SK-N-SH (cell line): ENCODE data around the gene AP2A2. TPM values are rescaled to one million over a fixed set of nuclear protein-coding genes. Genes with fewer than 3 reads are reported as not detected.
A peak's percentile ranks its signal among the peaks of the same experiment; 100 is the strongest.

ENCODE experiments used
- CTCF ChIA-PET: fragments of 300-600, 350-600 bp; formaldehyde crosslinking; extraction: SDS; loops from one replicate; lab custom pipeline; 2021; lab: Yijun Ruan, JAX
- POLR2A ChIA-PET: fragments of 350-600 bp; sonication (Branson Sonifier 250); formaldehyde crosslinking; extraction: SDS; loops from one replicate; lab custom pipeline; 2020; ENCODE audit warnings: antibody characterized with exemption, inconsistent platforms; lab: Yijun Ruan, JAX
- DNase-seq: peaks from one replicate; pipeline ENCODE4 v3.0.0; 2012
- H2AFZ ChIP-seq: fragments of 200-600 bp; sonication (generic); 2 replicates; pipeline ENCODE4 v1.8.1; 2016; ENCODE audit warnings: antibody characterized with exemption, mild to moderate bottlenecking, low read depth
- H3F3A ChIP-seq: fragments of 200-600 bp; sonication (generic); replicated peaks from 2 replicates; pipeline ENCODE3; 2016; ENCODE audit warnings: antibody characterized with exemption, mild to moderate bottlenecking; ENCODE audit not compliant: insufficient read depth
- H3K27ac ChIP-seq, 2 experiments: fragments of 200-500 bp in 1 of 2; fragments of 200-600 bp in 1 of 2; sonication (Bioruptor generic) in 1 of 2; sonication (generic), shearing (Covaris generic) in 1 of 2; 2 replicates each; pipeline versions ENCODE4 v1.5.1 to v1.6.1; 2014 to 2016; ENCODE audit warnings: low read depth in 2 of 2, inconsistent platforms in 1 of 2, low read length in 1 of 2, mild to moderate bottlenecking in 1 of 2, mixed read lengths in 1 of 2
- H3K27me3 ChIP-seq: fragments of 200-600 bp; sonication (generic), shearing (Covaris generic); 2 replicates; pipeline ENCODE4 v1.6.1; 2016; ENCODE audit warnings: mixed run types; ENCODE audit not compliant: insufficient read depth
- H3K36me3 ChIP-seq, 2 experiments: fragments of 200-500 bp in 1 of 2; fragments of 200-600 bp in 1 of 2; sonication (Bioruptor generic) in 1 of 2; sonication (generic) in 1 of 2; replicated peaks in 1 of 2; 2 replicates each; pipeline versions ENCODE3 to v1.5.1; 2014 to 2016; ENCODE audit warnings: low read length in 1 of 2, mild to moderate bottlenecking in 1 of 2; ENCODE audit not compliant: insufficient read depth in 2 of 2, control insufficient read depth in 1 of 2
- H3K4me1 ChIP-seq, 2 experiments: fragments of 200-500 bp in 1 of 2; fragments of 200-600 bp in 1 of 2; sonication (Bioruptor generic) in 1 of 2; sonication (generic), shearing (Covaris generic) in 1 of 2; 2 replicates each; pipeline versions ENCODE4 v1.5.1 to v1.6.1; 2014 to 2016; ENCODE audit warnings: low read depth in 1 of 2, low read length in 1 of 2, mixed run types in 1 of 2; ENCODE audit not compliant: insufficient read depth in 2 of 2, control insufficient read depth in 1 of 2
- H3K4me2 ChIP-seq: fragments of 200-600 bp; sonication (generic), shearing (Covaris generic); 2 replicates; pipeline ENCODE4 v1.6.1; 2017; ENCODE audit warnings: mixed run types
- H3K4me3 ChIP-seq, 2 experiments: fragments of 200-500 bp in 1 of 2; fragments of 200-600 bp in 1 of 2; sonication (Bioruptor generic) in 1 of 2; sonication (generic), shearing (Covaris generic) in 1 of 2; 2 replicates each; pipeline versions ENCODE4 v1.5.1 to v1.8.1; 2014 to 2016; ENCODE audit warnings: low read depth in 2 of 2, inconsistent platforms in 1 of 2, low read length in 1 of 2, mild to moderate bottlenecking in 1 of 2, mixed read lengths in 1 of 2, moderate library complexity in 1 of 2
- H3K79me2 ChIP-seq: fragments of 200-600 bp; sonication (generic); 2 replicates; pipeline ENCODE4 v1.8.1; 2017; ENCODE audit warnings: mild to moderate bottlenecking; ENCODE audit not compliant: insufficient read depth
- H3K9ac ChIP-seq: fragments of 200-600 bp; sonication (generic); 2 replicates; pipeline ENCODE4 v1.6.1; 2017; ENCODE audit warnings: mixed run types
- H3K9me2 ChIP-seq: fragments of 200-600 bp; sonication (generic); 2 replicates; pipeline ENCODE4 v1.6.1; 2017; ENCODE audit warnings: mixed run types
- H3K9me3 ChIP-seq: fragments of 200-600 bp; sonication (generic); 2 replicates; pipeline ENCODE4 v1.6.1; 2017; ENCODE audit warnings: mixed run types, mild to moderate bottlenecking, moderate library complexity
- H4K20me1 ChIP-seq: fragments of 200-600 bp; sonication (generic); 2 replicates; pipeline ENCODE4 v1.6.1; 2017; ENCODE audit warnings: mild to moderate bottlenecking, mixed run types; ENCODE audit not compliant: insufficient read depth
- CTCF ChIP-seq: fragments of 200-600 bp; sonication (generic); IDR thresholded peaks from 2 replicates; pipeline ENCODE4 v1.6.1; 2017; ENCODE audit warnings: antibody characterized with exemption, mild to moderate bottlenecking, moderate library complexity
- FOSL2 ChIP-seq: IDR thresholded peaks from 2 replicates; pipeline ENCODE4 v1.4.0; 2012; ENCODE audit warnings: low read depth, mild to moderate bottlenecking, moderate library complexity, borderline replicate concordance
- FOXJ3 ChIP-seq: sonication (generic); formaldehyde crosslinking; IDR thresholded peaks from 2 replicates; pipeline ENCODE4 v1.5.1; 2020; ENCODE audit warnings: mild to moderate bottlenecking, missing genetic modification reagents
- FOXM1 ChIP-seq: IDR thresholded peaks from 2 replicates; pipeline ENCODE4 v1.4.0; 2012; ENCODE audit warnings: low read depth, mild to moderate bottlenecking
- GABPA ChIP-seq: IDR thresholded peaks from 2 replicates; pipeline ENCODE4 v1.4.0; 2012; ENCODE audit warnings: low read depth, mild to moderate bottlenecking
- GATA2 ChIP-seq: sonication (generic); formaldehyde crosslinking; IDR thresholded peaks from 2 replicates; pipeline ENCODE4 v1.5.0; 2020; ENCODE audit warnings: mild to moderate bottlenecking, missing genetic modification reagents
- JUND ChIP-seq: IDR thresholded peaks from 2 replicates; pipeline ENCODE4 v1.4.0; 2012
- MXI1 ChIP-seq: IDR thresholded peaks from 2 replicates; pipeline ENCODE4 v1.6.1; 2012; ENCODE audit warnings: mild to moderate bottlenecking, low read depth, low read length, improper control_type of control experiment
- NFIC ChIP-seq: IDR thresholded peaks from 2 replicates; pipeline ENCODE4 v1.4.0; 2012; ENCODE audit warnings: borderline replicate concordance
- RAD21 ChIP-seq: IDR thresholded peaks from 2 replicates; pipeline ENCODE4 v1.6.1; 2012; ENCODE audit warnings: mild to moderate bottlenecking, low read length
- RCOR1 ChIP-seq: fragments of 150-350 bp; IDR thresholded peaks from 2 replicates; pipeline ENCODE4 v1.6.1; 2017; ENCODE audit warnings: antibody characterized with exemption, low read length
- RFX5 ChIP-seq: IDR thresholded peaks from 2 replicates; pipeline ENCODE4 v1.6.1; 2012; ENCODE audit warnings: mild to moderate bottlenecking, improper control_type of control experiment, low read length
- SIN3A ChIP-seq: IDR thresholded peaks from 2 replicates; pipeline ENCODE4 v1.6.1; 2012; ENCODE audit warnings: low read depth, mild to moderate bottlenecking, low read length, moderate library complexity, borderline replicate concordance
- SMC3 ChIP-seq: IDR thresholded peaks from 2 replicates; pipeline ENCODE4 v1.6.1; 2012; ENCODE audit warnings: low read depth, low read length, improper control_type of control experiment
- TAF1 ChIP-seq: IDR thresholded peaks from 2 replicates; pipeline ENCODE4 v1.6.1; 2012; ENCODE audit warnings: low read depth, mild to moderate bottlenecking, low read length, moderate library complexity, borderline replicate concordance
- TCF12 ChIP-seq: IDR thresholded peaks from 2 replicates; pipeline ENCODE4 v1.4.0; 2012
- TEAD4 ChIP-seq: IDR thresholded peaks from 2 replicates; pipeline ENCODE4 v1.4.0; 2012; ENCODE audit warnings: mild to moderate bottlenecking, borderline replicate concordance; ENCODE audit not compliant: insufficient read depth
- WGBS: methylation state at CpG from one replicate; pipeline ENCODE4 v1.1.6; 2017; ENCODE audit warnings: low lambda C conversion rate; 5-methylcytosine and 5-hydroxymethylcytosine counted together
- polyA plus RNA-seq, 3 experiments: library from polyadenylated mRNA; depleted of rRNA; stranded (reverse); fragments of >200 nt; gene quantifications; 2 replicates each; pipeline ENCODE4 v1.2.3, GENCODE V29; 2012
- TF ChIP-seq, protein P1 (sequence below): IDR thresholded peaks from 2 replicates; pipeline ENCODE4; 2012
- TF ChIP-seq, protein P2 (sequence below): IDR thresholded peaks from 2 replicates; pipeline ENCODE4 v1.4.0; 2012; ENCODE audit warnings: low read depth, borderline replicate concordance
- TF ChIP-seq, protein P3 (sequence below): IDR thresholded peaks from 2 replicates; pipeline ENCODE4 v1.4.0; 2012; ENCODE audit warnings: low read depth, borderline replicate concordance

Gene AP2A2
- polyA plus RNA-seq, 1 of the 3 experiments (the other 2 are of a cell fraction): 42.7 TPM

DNA sequence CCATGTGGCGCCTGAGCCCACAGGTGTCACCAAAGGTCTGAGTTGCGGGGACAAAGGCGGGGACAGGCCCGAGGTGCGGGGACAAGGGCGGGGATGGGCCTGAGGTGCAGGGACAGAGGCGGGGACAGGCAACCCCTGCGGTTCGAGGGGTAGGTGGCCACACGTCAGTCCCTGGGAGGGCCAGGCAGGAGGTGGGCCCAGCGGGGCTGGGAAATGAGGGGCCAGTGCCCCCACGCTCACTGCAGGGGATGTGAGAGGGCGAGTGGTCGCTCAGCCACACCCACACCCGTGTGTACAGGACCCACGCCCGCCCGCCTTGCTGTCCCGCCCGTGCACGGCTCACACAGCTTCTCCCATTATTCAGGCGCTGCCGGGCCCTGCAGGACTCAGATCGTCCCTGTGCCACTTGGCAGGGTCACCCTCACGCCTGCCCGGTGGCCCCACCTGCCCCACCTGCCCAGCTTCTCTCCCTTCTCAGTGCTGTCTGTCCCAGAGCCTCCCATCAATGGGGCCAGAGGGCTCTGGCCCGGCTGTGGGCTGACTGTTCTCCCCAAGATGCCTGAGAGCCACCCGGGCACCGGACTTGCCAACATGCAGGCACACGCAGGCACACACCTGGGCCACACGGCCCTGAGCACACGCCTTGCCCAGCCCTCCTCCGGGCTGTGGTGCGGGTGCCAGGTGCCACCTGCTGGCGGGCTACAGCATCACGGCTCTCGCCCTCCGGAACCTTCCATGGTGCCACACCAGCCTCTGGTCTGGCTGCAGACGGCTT is 125.1 kb downstream of the AP2A2 start:
- Histone ChIP-seq H3K27ac (no peak overlapping the region), H3K9me3 (no peaks in the 10 kb centered on the region), H3K4me3 (no peak overlapping the region), H3K4me2 (no peak overlapping the region), H3K9ac (no peak overlapping the region), H2AFZ (no peak overlapping the region), H3F3A (no peaks in the 10 kb centered on the region)
- 47% methylated on average over 16 of the region's 39 CpGs for WGBS
- ChIA-PET CTCF (interaction anchor here (0.5 to 3.2 kb wide), 46 partner anchors 9 to 267 kb away, joined by 3 to 70 read pairs (median 4); partner anchors contain the start of genes AP2A2, MUC2, MUC6 and POLR2L), POLR2A (interaction anchor here (1.1 kb wide), 1 partner anchor 203 kb away, joined by 3 read pairs; no protein-coding TSS in a partner anchor)
- DNase-seq: peak; percentile 95
- peak; percentile 92 for TF ChIP-seq RAD21
- 0 out of 2 replicates have a peak, but pooled peaks have one; percentile 20 for TF ChIP-seq RCOR1
- no peak for TF ChIP-seq RFX5
- TF ChIP-seq CTCF: peak; percentile 79
- TF ChIP-seq SMC3: peak; percentile 88
- TF ChIP-seq, all 33 proteins: peak for 4
- H3K36me3 ChIP-seq: no peaks in the 10 kb centered on the region
- H3K9me2 ChIP-seq: no peaks in the 10 kb centered on the region
- H3K4me1 ChIP-seq: peaks cover 0 to 22% of the 10 kb centered on the region in 2 experiments; a peak in 1 of 4 replicates
- H3K79me2 ChIP-seq: no peaks in the 10 kb centered on the region
- H4K20me1 ChIP-seq: no peaks in the 10 kb centered on the region
- no peaks in the 10 kb centered on the region; the same call in 1 of the 2 replicates for H3K27me3 ChIP-seq

- H3K79me2 ChIP-seq: no peaks in the 10 kb centered on the region
- no peak overlapping the region for H3K4me3 ChIP-seq
- DNase-seq: peak; percentile 36
- POLR2A ChIA-PET: interaction anchor here (1.1 kb wide), 1 partner anchor 203 kb away, joined by 3 read pairs; no protein-coding TSS in a partner anchor
- H3K9me3 ChIP-seq: no peaks in the 10 kb centered on the region
- no peak overlapping the region for H3K4me2 ChIP-seq
- CTCF ChIA-PET: interaction anchor here (0.5 to 3.2 kb wide), 37 partner anchors 9 to 268 kb away, joined by 3 to 70 read pairs (median 4); partner anchors contain the start of genes AP2A2, MUC2, MUC6 and POLR2L
- H3K9me2 ChIP-seq: no peaks in the 10 kb centered on the region
- H3K27ac ChIP-seq: no peak overlapping the region
- H3K36me3 ChIP-seq: no peaks in the 10 kb centered on the region
- 47% methylated on average over 11 of the region's 15 CpGs for WGBS
- H3F3A ChIP-seq: no peaks in the 10 kb centered on the region
- no peak overlapping the region for H3K9ac ChIP-seq
- no peaks in the 10 kb centered on the region for H4K20me1 ChIP-seq
- no peaks in the 10 kb centered on the region; the same call in 1 of the 2 replicates for H3K27me3 ChIP-seq
- no peak overlapping the region for H2AFZ ChIP-seq
- peaks cover 0 to 22% of the 10 kb centered on the region in 2 experiments; a peak in 1 of 4 replicates for H3K4me1 ChIP-seq
- TF ChIP-seq FOSL2: no peak
- TF ChIP-seq TCF12: no peak
- TF ChIP-seq TEAD4: no peak
- TF ChIP-seq SIN3A: no peak
- TF ChIP-seq TAF1: no peak
- TF ChIP-seq MXI1: no peak
- no peak for TF ChIP-seq RAD21
- TF ChIP-seq GATA2: no peak
- no peak for TF ChIP-seq JUND
- TF ChIP-seq, protein P1, sequence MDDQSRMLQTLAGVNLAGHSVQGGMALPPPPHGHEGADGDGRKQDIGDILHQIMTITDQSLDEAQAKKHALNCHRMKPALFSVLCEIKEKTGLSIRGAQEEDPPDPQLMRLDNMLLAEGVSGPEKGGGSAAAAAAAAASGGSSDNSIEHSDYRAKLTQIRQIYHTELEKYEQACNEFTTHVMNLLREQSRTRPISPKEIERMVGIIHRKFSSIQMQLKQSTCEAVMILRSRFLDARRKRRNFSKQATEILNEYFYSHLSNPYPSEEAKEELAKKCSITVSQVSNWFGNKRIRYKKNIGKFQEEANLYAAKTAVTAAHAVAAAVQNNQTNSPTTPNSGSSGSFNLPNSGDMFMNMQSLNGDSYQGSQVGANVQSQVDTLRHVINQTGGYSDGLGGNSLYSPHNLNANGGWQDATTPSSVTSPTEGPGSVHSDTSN: no peak
- TF ChIP-seq, protein P2, sequence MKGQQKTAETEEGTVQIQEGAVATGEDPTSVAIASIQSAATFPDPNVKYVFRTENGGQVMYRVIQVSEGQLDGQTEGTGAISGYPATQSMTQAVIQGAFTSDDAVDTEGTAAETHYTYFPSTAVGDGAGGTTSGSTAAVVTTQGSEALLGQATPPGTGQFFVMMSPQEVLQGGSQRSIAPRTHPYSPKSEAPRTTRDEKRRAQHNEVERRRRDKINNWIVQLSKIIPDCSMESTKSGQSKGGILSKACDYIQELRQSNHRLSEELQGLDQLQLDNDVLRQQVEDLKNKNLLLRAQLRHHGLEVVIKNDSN: no peak
- TF ChIP-seq SMC3: no peak
- TF ChIP-seq, protein P3, sequence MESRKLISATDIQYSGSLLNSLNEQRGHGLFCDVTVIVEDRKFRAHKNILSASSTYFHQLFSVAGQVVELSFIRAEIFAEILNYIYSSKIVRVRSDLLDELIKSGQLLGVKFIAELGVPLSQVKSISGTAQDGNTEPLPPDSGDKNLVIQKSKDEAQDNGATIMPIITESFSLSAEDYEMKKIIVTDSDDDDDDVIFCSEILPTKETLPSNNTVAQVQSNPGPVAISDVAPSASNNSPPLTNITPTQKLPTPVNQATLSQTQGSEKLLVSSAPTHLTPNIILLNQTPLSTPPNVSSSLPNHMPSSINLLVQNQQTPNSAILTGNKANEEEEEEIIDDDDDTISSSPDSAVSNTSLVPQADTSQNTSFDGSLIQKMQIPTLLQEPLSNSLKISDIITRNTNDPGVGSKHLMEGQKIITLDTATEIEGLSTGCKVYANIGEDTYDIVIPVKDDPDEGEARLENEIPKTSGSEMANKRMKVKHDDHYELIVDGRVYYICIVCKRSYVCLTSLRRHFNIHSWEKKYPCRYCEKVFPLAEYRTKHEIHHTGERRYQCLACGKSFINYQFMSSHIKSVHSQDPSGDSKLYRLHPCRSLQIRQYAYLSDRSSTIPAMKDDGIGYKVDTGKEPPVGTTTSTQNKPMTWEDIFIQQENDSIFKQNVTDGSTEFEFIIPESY: no peak
- TF ChIP-seq FOXM1: no peak
- TF ChIP-seq FOXJ3 (CRISPR knock-in tag): no peak
- no peak for TF ChIP-seq NFIC
- no peak for TF ChIP-seq GABPA
These were observed 125.9 kb downstream of the AP2A2 start for GRCh38 chr11:1051356-1052132.
